H1 (cell line): ENCODE data around the gene MICU2. TPM values are rescaled to one million over a fixed set of nuclear protein-coding genes. Genes with fewer than 3 reads are reported as not detected.

Experiments used
- CTCF ChIA-PET: fragments of 300-600 bp; sonication (Branson Sonifier 250); formaldehyde crosslinking; loops from one replicate; lab custom pipeline; 2021; ENCODE audit not compliant: partially characterized antibody; lab: Charles Lee
- POLR2A ChIA-PET: fragments of 300-600 bp; sonication (Branson Sonifier 250); formaldehyde crosslinking; loops from one replicate; lab custom pipeline; 2021; ENCODE audit warnings: inconsistent platforms; ENCODE audit not compliant: partially characterized antibody; lab: Charles Lee
- DNase-seq, 2 experiments: peaks; one replicate each; pipeline versions ENCODE4 v3.0.0 to v3.0.0-alpha.2; 2010 to 2022; ENCODE audit warnings: low spot score in 2 of 2, low read depth in 1 of 2, mixed read lengths in 1 of 2
- FAIRE-seq: peaks from 2 replicates; lab custom pipeline; 2011; peaks lifted over from hg19 to GRCh38; lab: Jason Lieb, UNC
- H2AFZ ChIP-seq: 2 replicates; pipeline ENCODE4 v1.8.1; 2012; ENCODE audit warnings: low read length, inconsistent platforms
- H2AK5ac ChIP-seq: 2 replicates; pipeline ENCODE4 v1.6.1; 2013; ENCODE audit warnings: low read depth, low read length
- H2BK120ac ChIP-seq: replicated peaks from 2 replicates; pipeline ENCODE3; 2013; ENCODE audit warnings: low read depth, low read length, inconsistent platforms
- H2BK12ac ChIP-seq: 2 replicates; pipeline ENCODE4 v1.6.1; 2013; ENCODE audit warnings: low read depth, low read length
- H2BK15ac ChIP-seq: 2 replicates; pipeline ENCODE4 v1.6.1; 2013; ENCODE audit warnings: low read length
- H2BK20ac ChIP-seq: 2 replicates; pipeline ENCODE4 v1.6.1; 2013; ENCODE audit warnings: low read length
- H2BK5ac ChIP-seq: 2 replicates; pipeline ENCODE4 v1.6.1; 2013; ENCODE audit warnings: low read depth, low read length
- H3K14ac ChIP-seq: 2 replicates; pipeline ENCODE4 v1.6.1; 2013; ENCODE audit warnings: inconsistent platforms; ENCODE audit not compliant: insufficient read length
- H3K18ac ChIP-seq: 2 replicates; pipeline ENCODE4 v1.6.1; 2013; ENCODE audit warnings: low read length; ENCODE audit errors: extremely low read depth
- H3K23ac ChIP-seq: 2 replicates; pipeline ENCODE4 v1.6.1; 2013; ENCODE audit warnings: inconsistent platforms; ENCODE audit not compliant: insufficient read length
- H3K23me2 ChIP-seq: 2 replicates; pipeline ENCODE4 v1.6.1; 2013; ENCODE audit warnings: low read depth, low read length
- H3K27ac ChIP-seq: 2 replicates; pipeline ENCODE4 v1.6.1; 2011; ENCODE audit warnings: low read depth, low read length, inconsistent platforms
- H3K27me3 ChIP-seq, 4 experiments: replicated peaks in 1 of 4; 1 replicate in 1 of 4; 2 replicates in 3 of 4; pipeline versions ENCODE4 v1.6.1 to v1.8.1; 2011 to 2013; ENCODE audit warnings: low read length in 3 of 4, mild to moderate bottlenecking in 3 of 4, inconsistent platforms in 2 of 4, mixed read lengths in 2 of 4, moderate library complexity in 1 of 4; ENCODE audit not compliant: control insufficient read depth in 3 of 4, insufficient read depth in 3 of 4; ENCODE audit errors: extremely low read depth in 1 of 4
- H3K36me3 ChIP-seq, 4 experiments: 2 replicates each; pipeline versions ENCODE4 v1.6.1 to v1.8.1; 2011 to 2013; ENCODE audit warnings: mild to moderate bottlenecking in 4 of 4, low read length in 3 of 4, moderate library complexity in 2 of 4, control low read depth in 1 of 4, inconsistent platforms in 1 of 4; ENCODE audit not compliant: insufficient read depth in 4 of 4, control insufficient read depth in 2 of 4
- H3K4ac ChIP-seq: replicated peaks from 2 replicates; pipeline ENCODE3; 2013; ENCODE audit warnings: low read length, low read depth, mixed read lengths, inconsistent platforms; ENCODE audit not compliant: insufficient read length
- H3K4me1 ChIP-seq, 4 experiments: replicated peaks in 1 of 4; 1 replicate in 1 of 4; 2 replicates in 3 of 4; pipeline versions ENCODE4 v1.6.1 to v1.8.1; 2011 to 2013; ENCODE audit warnings: low read length in 3 of 4, inconsistent platforms in 2 of 4, mixed read lengths in 1 of 4; ENCODE audit not compliant: insufficient read depth in 4 of 4, control insufficient read depth in 3 of 4
- H3K4me2 ChIP-seq, 2 experiments: 2 replicates each; pipeline versions ENCODE4 v1.6.1 to v1.8.1; 2011 to 2013; ENCODE audit warnings: low read depth in 2 of 2, low read length in 2 of 2, control low read depth in 1 of 2, inconsistent platforms in 1 of 2, mild to moderate bottlenecking in 1 of 2; ENCODE audit not compliant: insufficient read depth in 1 of 2
- H3K4me3 ChIP-seq, 4 experiments: fragments of 200-600, 300-600 bp in 1 of 4; sonication (generic), shearing (Covaris generic), sonication (Bioruptor Twin) in 1 of 4; 2 replicates each; pipeline versions ENCODE4 v1.5.1 to v1.8.1; 2011 to 2016; ENCODE audit warnings: low read length in 4 of 4, low read depth in 3 of 4, control low read depth in 2 of 4, inconsistent platforms in 2 of 4, mild to moderate bottlenecking in 2 of 4, mixed read lengths in 1 of 4, moderate library complexity in 1 of 4; ENCODE audit not compliant: insufficient read depth in 2 of 4; ENCODE audit errors: extremely low read depth in 1 of 4
- H3K56ac ChIP-seq: replicated peaks from 2 replicates; pipeline ENCODE3; 2013; ENCODE audit warnings: low read depth, mild to moderate bottlenecking, mixed read lengths, low read length, inconsistent platforms; ENCODE audit not compliant: insufficient read length
- H3K79me1 ChIP-seq: 2 replicates; pipeline ENCODE4 v1.6.1; 2013; ENCODE audit warnings: low read depth, low read length, control low read depth
- H3K79me2 ChIP-seq, 2 experiments: 2 replicates each; pipeline versions ENCODE4 v1.6.1 to v1.8.1; 2012 to 2013; ENCODE audit warnings: low read length in 2 of 2, mild to moderate bottlenecking in 2 of 2, inconsistent platforms in 1 of 2; ENCODE audit not compliant: insufficient read depth in 2 of 2, control insufficient read depth in 1 of 2
- H3K9ac ChIP-seq, 4 experiments: replicated peaks in 1 of 4; 1 replicate in 1 of 4; 2 replicates in 3 of 4; pipeline versions ENCODE4 v1.6.1 to v1.8.1; 2011 to 2013; ENCODE audit warnings: low read depth in 3 of 4, low read length in 3 of 4, control low read depth in 2 of 4, mild to moderate bottlenecking in 2 of 4, moderate library complexity in 2 of 4, inconsistent platforms in 1 of 4; ENCODE audit errors: extremely low read depth in 1 of 4
- H3K9me3 ChIP-seq, 2 experiments: 2 replicates each; pipeline versions ENCODE4 v1.6.1 to v1.8.1; 2012 to 2013; ENCODE audit warnings: mild to moderate bottlenecking in 2 of 2, moderate library complexity in 2 of 2, control low read depth in 1 of 2, inconsistent platforms in 1 of 2, low read depth in 1 of 2, low read length in 1 of 2, mixed read lengths in 1 of 2; ENCODE audit not compliant: insufficient read depth in 2 of 2
- H4K20me1 ChIP-seq, 2 experiments: replicated peaks in 1 of 2; 2 replicates each; pipeline versions ENCODE3 to v1.8.1; 2011 to 2013; ENCODE audit warnings: inconsistent platforms in 2 of 2, low read length in 2 of 2, mild to moderate bottlenecking in 1 of 2; ENCODE audit not compliant: insufficient read depth in 2 of 2, control insufficient read depth in 1 of 2
- H4K5ac ChIP-seq: 2 replicates; pipeline ENCODE4 v1.6.1; 2013; ENCODE audit warnings: low read length, low read depth, mixed read lengths, inconsistent platforms; ENCODE audit not compliant: insufficient read length
- H4K8ac ChIP-seq: 2 replicates; pipeline ENCODE4 v1.8.0; 2013; ENCODE audit warnings: mild to moderate bottlenecking, moderate library complexity, low read length, inconsistent platforms; ENCODE audit not compliant: insufficient read depth; ENCODE audit errors: extremely low read depth
- H4K91ac ChIP-seq: replicated peaks from 2 replicates; pipeline ENCODE3; 2013; ENCODE audit warnings: low read length, mixed read lengths, inconsistent platforms; ENCODE audit not compliant: insufficient read length
- CHD1 ChIP-seq: IDR thresholded peaks from 2 replicates; pipeline ENCODE4 v1.6.1; 2012; ENCODE audit warnings: low read depth, low read length, improper control_type of control experiment
- WGBS, 2 experiments: shearing (Covaris generic) in 1 of 2; methylation state at CpG; one replicate each; pipeline versions ENCODE4 v1.1.6 to v1.1.7; 2013 to 2015; ENCODE audit warnings: low lambda C conversion rate in 2 of 2, mixed read lengths in 2 of 2, inconsistent platforms in 1 of 2, low coverage in 1 of 2, missing lambda C conversion rate in 1 of 2; ENCODE audit not compliant: insufficient replicate concordance in 2 of 2, insufficient coverage in 1 of 2, insufficient read length in 1 of 2; ENCODE audit errors: extremely low coverage in 1 of 2, missing lambda C conversion rate in 1 of 2; 5-methylcytosine and 5-hydroxymethylcytosine counted together
- polyA plus RNA-seq, 7 experiments: library from polyadenylated mRNA; depleted of rRNA in 3 of 7; stranded (reverse) in 5 of 7; unstranded in 2 of 7; fragments of >200 nt in 5 of 7; fragments of 200-250 nt in 2 of 7; gene quantifications; 1 replicate in 5 of 7; 2 replicates in 1 of 7; 4 replicates in 1 of 7; pipeline versions ENCODE4 v1.2.1 to v1.2.3, GENCODE V29; 2011 to 2013; ENCODE audit warnings: missing spikeins in 2 of 7, mixed read lengths in 2 of 7
- total RNA-seq: library from RNA; stranded (reverse); fragmentation: NEBNext Ultra II Directional; extraction: Animal tissue kit (Norgen Biotek cat#: 25700); gene quantifications from 2 replicates; pipeline ENCODE4 v1.2.1, GENCODE V29; 2021
- TF ChIP-seq, protein P1 (sequence below): IDR thresholded peaks from 2 replicates; pipeline ENCODE4 v1.6.1; 2012; ENCODE audit warnings: inconsistent platforms

The MICU2 gene
- total and polyA plus RNA-seq, 2 of the 8 experiments (the other 6 are each of a cell fraction or from before 2014, with no cell fraction given), result 34.6 to 36.5 TPM

DNA sequence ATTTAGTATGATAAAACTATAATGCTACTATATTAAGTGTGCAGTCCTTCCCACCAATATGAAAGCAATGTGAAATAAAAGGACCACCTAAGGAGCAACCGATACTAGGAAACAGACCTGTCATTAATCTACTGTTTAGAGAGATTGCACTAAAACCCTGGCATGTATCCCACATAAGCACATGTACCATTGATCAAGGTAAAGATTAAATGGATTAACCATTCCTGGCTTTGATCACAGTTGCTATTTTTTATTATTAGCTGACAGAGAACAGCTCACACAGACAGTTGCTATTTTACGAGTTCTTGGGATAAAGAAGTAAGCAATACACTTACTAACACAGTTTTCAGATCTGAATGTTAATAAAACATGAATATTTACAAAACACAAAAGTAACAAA lies 87.2 kb downstream of the MICU2 start:
- Histone ChIP-seq H4K91ac (no peak overlapping the region), H3K27ac (no peak overlapping the region), H3K56ac (no peak overlapping the region), H3K14ac (no peak overlapping the region), H2BK120ac (no peak overlapping the region), H2BK20ac (no peak overlapping the region), H3K36me3 (peaks cover 0 to 4% (median 1%) of the 10 kb centered on the region in 4 experiments; a peak in 1 of 8 replicates), H2BK5ac (no peak overlapping the region), H2AK5ac (no peak overlapping the region), H4K5ac (no peak overlapping the region), H3K23me2 (no peaks in the 10 kb centered on the region), H4K8ac (no peak overlapping the region), H3K23ac (no peak overlapping the region), H3K79me2 (no peaks in the 10 kb centered on the region), H3K4ac (no peak overlapping the region), H3K4me3 (no peak overlapping the region), H3K4me2 (no peak overlapping the region), H3K9ac (no peak overlapping the region), H3K79me1 (no peaks in the 10 kb centered on the region), H2BK15ac (no peak overlapping the region), H3K4me1 (no peaks in the 10 kb centered on the region), H3K27me3 (no peaks in the 10 kb centered on the region), H3K18ac (no peak overlapping the region), H3K9me3 (no peaks in the 10 kb centered on the region), H4K20me1 (no peaks in the 10 kb centered on the region), H2BK12ac (no peak overlapping the region), H2AFZ (no peak overlapping the region)
- FAIRE-seq (no peak), DNase-seq (no peak)
- 95% methylated on average over 2 of the region's 2 CpGs; no CpG with 5 or more reads in 1 of the 2 experiments for WGBS, 2 experiments
- ChIA-PET CTCF (interaction anchor here (2.0 kb wide), 1 partner anchor 42 kb away, joined by 5 read pairs; no protein-coding TSS in a partner anchor), POLR2A (no interaction called here)
- TF ChIP-seq, protein P1, sequence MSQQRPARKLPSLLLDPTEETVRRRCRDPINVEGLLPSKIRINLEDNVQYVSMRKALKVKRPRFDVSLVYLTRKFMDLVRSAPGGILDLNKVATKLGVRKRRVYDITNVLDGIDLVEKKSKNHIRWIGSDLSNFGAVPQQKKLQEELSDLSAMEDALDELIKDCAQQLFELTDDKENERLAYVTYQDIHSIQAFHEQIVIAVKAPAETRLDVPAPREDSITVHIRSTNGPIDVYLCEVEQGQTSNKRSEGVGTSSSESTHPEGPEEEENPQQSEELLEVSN, result no peak
- TF ChIP-seq CHD1, result no peak
